ENCODE measurements around the gene CCDC50.

Gene CCDC50

GRCh38 chr3:191432162-191432561, 103.0 kb downstream of the CCDC50 start:
- Histone ChIP-seq H3K79me1 (ENCODE audit: low read length) (no peaks in the 10 kb centered on the region), H3K56ac (ENCODE audit: low read length) (no peak overlapping the region), H2AK5ac (ENCODE audit: low read length) (no peak overlapping the region), H2BK120ac (ENCODE audit: low read depth, low read length) (no peak overlapping the region), H2BK5ac (ENCODE audit: low read length) (no peak overlapping the region), H3K9ac (ENCODE audit: low read length) (no peak overlapping the region), H4K8ac (ENCODE audit: low read depth, low read length) (no peak overlapping the region), H3K79me2 (ENCODE audit: control insufficient read depth, insufficient read depth, low read length) (no peaks in the 10 kb centered on the region), H3K27ac (ENCODE audit: low read depth, low read length) (no peak overlapping the region), H3K4ac (ENCODE audit: low read depth, low read length) (no peak overlapping the region), H3K23ac (ENCODE audit: low read length) (no peak overlapping the region), H2BK15ac (replicated peaks; ENCODE audit: low read depth) (no peak overlapping the region), H3K36me3 (ENCODE audit: control insufficient read depth, insufficient read depth, low read length) (no peaks in the 10 kb centered on the region), H3K4me3 (ENCODE audit: low read length) (no peak overlapping the region), H3K4me1 (ENCODE audit: control insufficient read depth, low read depth, low read length) (no peaks in the 10 kb centered on the region), H3K18ac (ENCODE audit: low read length) (no peak overlapping the region), H3K27me3 (ENCODE audit: insufficient read depth, low read length, poor library complexity) (no peaks in the 10 kb centered on the region), H3K4me2 (ENCODE audit: low read length) (no peak overlapping the region), H4K5ac (ENCODE audit: low read length) (no peak overlapping the region)
- no peak for DNase-seq
- no CpG with 5 or more reads among the region's 5 CpGs for WGBS (ENCODE audit: extremely low coverage, insufficient coverage, low lambda C conversion rate)

- H2BK15ac ChIP-seq (replicated peaks; ENCODE audit: low read depth), result no peak overlapping the region
- H2BK120ac ChIP-seq (ENCODE audit: low read depth, low read length), result no peak overlapping the region
- no peak overlapping the region for H3K27ac ChIP-seq (ENCODE audit: low read depth, low read length)
- no peaks in the 10 kb centered on the region for H3K79me1 ChIP-seq (ENCODE audit: low read length)
- DNase-seq, result peak; percentile 40
- H3K27me3 ChIP-seq (ENCODE audit: insufficient read depth, low read length, poor library complexity), result no peaks in the 10 kb centered on the region
- no peak overlapping the region for H2BK5ac ChIP-seq (ENCODE audit: low read length)
- H3K23ac ChIP-seq (ENCODE audit: low read length), result no peak overlapping the region
- H4K5ac ChIP-seq (ENCODE audit: low read length), result no peak overlapping the region
- H3K56ac ChIP-seq (ENCODE audit: low read length), result no peak overlapping the region
- H4K8ac ChIP-seq (ENCODE audit: low read depth, low read length), result no peak overlapping the region
- no peaks in the 10 kb centered on the region for H3K36me3 ChIP-seq (ENCODE audit: control insufficient read depth, insufficient read depth, low read length)
- H3K4me1 ChIP-seq (ENCODE audit: control insufficient read depth, low read depth, low read length), result no peaks in the 10 kb centered on the region
- H3K79me2 ChIP-seq (ENCODE audit: control insufficient read depth, insufficient read depth, low read length), result no peaks in the 10 kb centered on the region
- H3K4me2 ChIP-seq (ENCODE audit: low read length), result no peak overlapping the region
- WGBS (ENCODE audit: extremely low coverage, insufficient coverage, low lambda C conversion rate), result no CpG with 5 or more reads among the region's 1 CpG
- no peak overlapping the region for H3K9ac ChIP-seq (ENCODE audit: low read length)
- no peak overlapping the region for H3K4ac ChIP-seq (ENCODE audit: low read depth, low read length)
- no peak overlapping the region for H3K18ac ChIP-seq (ENCODE audit: low read length)
- H3K4me3 ChIP-seq (ENCODE audit: low read length), result no peak overlapping the region
- H2AK5ac ChIP-seq (ENCODE audit: low read length), result no peak overlapping the region
These were observed 104.8 kb downstream of the CCDC50 start for GRCh38 chr3:191434024-191434423.

GRCh38 chr3:191435981-191436380, 106.8 kb downstream of the CCDC50 start:
- H2BK5ac ChIP-seq (ENCODE audit: low read length), result no peak overlapping the region
- no peak for DNase-seq
- H3K4me1 ChIP-seq (ENCODE audit: control insufficient read depth, low read depth, low read length), result no peaks in the 10 kb centered on the region
- H3K56ac ChIP-seq (ENCODE audit: low read length), result no peak overlapping the region
- no peaks in the 10 kb centered on the region for H3K79me2 ChIP-seq (ENCODE audit: control insufficient read depth, insufficient read depth, low read length)
- H3K27me3 ChIP-seq (ENCODE audit: insufficient read depth, low read length, poor library complexity), result no peaks in the 10 kb centered on the region
- no CpG with 5 or more reads among the region's 2 CpGs for WGBS (ENCODE audit: extremely low coverage, insufficient coverage, low lambda C conversion rate)
- no peak overlapping the region for H2AK5ac ChIP-seq (ENCODE audit: low read length)
- H4K5ac ChIP-seq (ENCODE audit: low read length), result no peak overlapping the region
- no peak overlapping the region for H3K18ac ChIP-seq (ENCODE audit: low read length)
- H3K4me3 ChIP-seq (ENCODE audit: low read length), result no peak overlapping the region
- no peak overlapping the region for H3K27ac ChIP-seq (ENCODE audit: low read depth, low read length)
- no peaks in the 10 kb centered on the region for H3K36me3 ChIP-seq (ENCODE audit: control insufficient read depth, insufficient read depth, low read length)
- H2BK120ac ChIP-seq (ENCODE audit: low read depth, low read length), result no peak overlapping the region
- H3K9ac ChIP-seq (ENCODE audit: low read length), result no peak overlapping the region
- no peak overlapping the region for H2BK15ac ChIP-seq (replicated peaks; ENCODE audit: low read depth)
- H4K8ac ChIP-seq (ENCODE audit: low read depth, low read length), result no peak overlapping the region
- no peaks in the 10 kb centered on the region for H3K79me1 ChIP-seq (ENCODE audit: low read length)
- no peak overlapping the region for H3K4me2 ChIP-seq (ENCODE audit: low read length)
- no peak overlapping the region for H3K4ac ChIP-seq (ENCODE audit: low read depth, low read length)
- H3K23ac ChIP-seq (ENCODE audit: low read length), result no peak overlapping the region

GRCh38 chr3:191438150-191438814, 109.1 kb downstream of the CCDC50 start:
- no peak overlapping the region for H3K9ac ChIP-seq (ENCODE audit: low read length)
- H3K18ac ChIP-seq (ENCODE audit: low read length), result no peak overlapping the region
- H3K27me3 ChIP-seq (ENCODE audit: insufficient read depth, low read length, poor library complexity), result no peaks in the 10 kb centered on the region
- no peaks in the 10 kb centered on the region for H3K79me1 ChIP-seq (ENCODE audit: low read length)
- no peak overlapping the region for H3K4me2 ChIP-seq (ENCODE audit: low read length)
- no peak overlapping the region for H3K23ac ChIP-seq (ENCODE audit: low read length)
- H3K27ac ChIP-seq (ENCODE audit: low read depth, low read length), result no peak overlapping the region
- H2AK5ac ChIP-seq (ENCODE audit: low read length), result no peak overlapping the region
- WGBS (ENCODE audit: extremely low coverage, insufficient coverage, low lambda C conversion rate), result no CpG with 5 or more reads among the region's 2 CpGs
- H3K4me3 ChIP-seq (ENCODE audit: low read length), result no peak overlapping the region
- H2BK5ac ChIP-seq (ENCODE audit: low read length), result no peak overlapping the region
- no peak for DNase-seq
- H3K79me2 ChIP-seq (ENCODE audit: control insufficient read depth, insufficient read depth, low read length), result no peaks in the 10 kb centered on the region
- no peak overlapping the region for H3K4ac ChIP-seq (ENCODE audit: low read depth, low read length)
- no peak overlapping the region for H4K5ac ChIP-seq (ENCODE audit: low read length)
- H4K8ac ChIP-seq (ENCODE audit: low read depth, low read length), result no peak overlapping the region
- no peaks in the 10 kb centered on the region for H3K36me3 ChIP-seq (ENCODE audit: control insufficient read depth, insufficient read depth, low read length)
- no peak overlapping the region for H3K56ac ChIP-seq (ENCODE audit: low read length)
- H2BK15ac ChIP-seq (replicated peaks; ENCODE audit: low read depth), result no peak overlapping the region
- H3K4me1 ChIP-seq (ENCODE audit: control insufficient read depth, low read depth, low read length), result no peaks in the 10 kb centered on the region
- H2BK120ac ChIP-seq (ENCODE audit: low read depth, low read length), result no peak overlapping the region

- Histone ChIP-seq H2BK5ac (ENCODE audit: low read length) (no peak overlapping the region), H3K23ac (ENCODE audit: low read length) (no peak overlapping the region), H3K18ac (ENCODE audit: low read length) (no peak overlapping the region), H3K79me1 (ENCODE audit: low read length) (no peaks in the 10 kb centered on the region), H4K5ac (ENCODE audit: low read length) (no peak overlapping the region), H4K8ac (ENCODE audit: low read depth, low read length) (no peak overlapping the region), H2BK120ac (ENCODE audit: low read depth, low read length) (no peak overlapping the region), H3K4me1 (ENCODE audit: control insufficient read depth, low read depth, low read length) (no peaks in the 10 kb centered on the region), H2AK5ac (ENCODE audit: low read length) (no peak overlapping the region), H3K27ac (ENCODE audit: low read depth, low read length) (no peak overlapping the region), H3K4me2 (ENCODE audit: low read length) (no peak overlapping the region), H3K4ac (ENCODE audit: low read depth, low read length) (no peak overlapping the region), H2BK15ac (replicated peaks; ENCODE audit: low read depth) (no peak overlapping the region), H3K27me3 (ENCODE audit: insufficient read depth, low read length, poor library complexity) (no peaks in the 10 kb centered on the region), H3K36me3 (ENCODE audit: control insufficient read depth, insufficient read depth, low read length) (no peaks in the 10 kb centered on the region), H3K9ac (ENCODE audit: low read length) (no peak overlapping the region), H3K79me2 (ENCODE audit: control insufficient read depth, insufficient read depth, low read length) (no peaks in the 10 kb centered on the region), H3K4me3 (ENCODE audit: low read length) (no peak overlapping the region), H3K56ac (ENCODE audit: low read length) (no peak overlapping the region)
- no CpG with 5 or more reads among the region's 4 CpGs for WGBS (ENCODE audit: extremely low coverage, insufficient coverage, low lambda C conversion rate)
- DNase-seq, result no peak
These were observed 111.3 kb downstream of the CCDC50 start for GRCh38 chr3:191440532-191440931.

- no CpG with 5 or more reads among the region's 2 CpGs for WGBS (ENCODE audit: extremely low coverage, insufficient coverage, low lambda C conversion rate)
- no peak overlapping the region for H3K4me2 ChIP-seq (ENCODE audit: low read length)
These were observed 112.5 kb downstream of the CCDC50 start for GRCh38 chr3:191441687-191442086.

More at GRCh38 chr3:191441687-191442086, 112.5 kb downstream of the CCDC50 start:
- Histone ChIP-seq H3K27me3 (ENCODE audit: insufficient read depth, low read length, poor library complexity) (no peaks in the 10 kb centered on the region), H3K56ac (ENCODE audit: low read length) (no peak overlapping the region), H3K27ac (ENCODE audit: low read depth, low read length) (no peak overlapping the region), H2BK120ac (ENCODE audit: low read depth, low read length) (no peak overlapping the region), H3K4me3 (ENCODE audit: low read length) (no peak overlapping the region), H3K18ac (ENCODE audit: low read length) (no peak overlapping the region), H3K9ac (ENCODE audit: low read length) (no peak overlapping the region), H3K36me3 (ENCODE audit: control insufficient read depth, insufficient read depth, low read length) (no peaks in the 10 kb centered on the region), H3K79me2 (ENCODE audit: control insufficient read depth, insufficient read depth, low read length) (no peaks in the 10 kb centered on the region), H2BK15ac (replicated peaks; ENCODE audit: low read depth) (no peak overlapping the region), H3K79me1 (ENCODE audit: low read length) (no peaks in the 10 kb centered on the region), H2AK5ac (ENCODE audit: low read length) (no peak overlapping the region), H4K5ac (ENCODE audit: low read length) (no peak overlapping the region), H3K4ac (ENCODE audit: low read depth, low read length) (no peak overlapping the region), H4K8ac (ENCODE audit: low read depth, low read length) (no peak overlapping the region), H3K23ac (ENCODE audit: low read length) (no peak overlapping the region), H2BK5ac (ENCODE audit: low read length) (no peak overlapping the region), H3K4me1 (ENCODE audit: control insufficient read depth, low read depth, low read length) (no peaks in the 10 kb centered on the region)
- DNase-seq, result no peak
